ENCODE results near the gene DDX17. TPM values are rescaled to one million over a fixed set of nuclear protein-coding genes. Genes with fewer than 3 reads are reported as not detected.

DDX17 gene
- total and polyA plus RNA-seq, 10 of the 15 experiments (the other 5 are each of a cell fraction or from before 2014, with no cell fraction given): 25.2 to 778 (median 266) TPM

DNA sequence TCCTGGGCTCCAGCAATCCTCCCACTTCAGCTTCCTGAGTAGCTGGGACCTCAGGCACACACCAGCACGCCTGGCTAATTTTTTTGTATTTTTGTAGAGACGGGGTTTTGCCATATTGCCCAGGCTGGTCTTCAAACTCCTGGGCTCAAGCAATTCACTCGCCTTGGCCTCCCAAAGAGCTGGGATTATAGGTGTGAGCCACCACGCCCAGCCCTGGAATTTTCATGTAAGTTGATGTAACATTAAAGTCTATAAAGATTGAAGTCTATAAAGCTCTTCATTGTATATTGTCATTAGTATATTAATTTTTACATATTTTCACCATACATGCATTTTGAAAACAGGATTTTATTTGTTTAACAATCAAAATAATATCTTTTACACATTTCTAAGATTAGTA lies 12.5 kb upstream of the DDX17 start (continued):
- no peak for TF ChIP-seq RELB (IDR thresholded peaks at IDR 0.05; ENCODE audit: low read depth)
- TF ChIP-seq NRF1 (conservative IDR thresholded peaks at IDR 0.05; ENCODE audit: low read depth, low read length): no peak

DNA sequence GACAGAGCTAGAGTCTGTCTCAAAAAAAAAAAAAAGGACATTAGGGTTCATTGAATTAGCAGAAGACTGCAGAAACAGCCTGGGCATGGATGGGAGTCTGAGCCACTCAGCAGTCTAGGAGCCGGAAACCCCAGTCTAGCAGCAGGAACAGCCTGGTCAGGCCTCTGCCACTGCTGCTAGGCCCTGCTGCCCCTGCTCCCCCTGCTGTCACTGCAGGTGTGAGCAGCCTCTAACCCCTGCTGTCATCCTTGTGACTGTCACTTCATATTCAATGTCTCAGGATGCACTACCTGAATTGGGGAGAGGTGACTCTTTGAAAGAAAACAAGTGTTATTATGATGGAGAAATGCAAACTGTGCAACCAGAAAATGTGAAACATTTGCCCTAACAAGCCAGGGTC lies 7.0 kb upstream of the DDX17 start:
- H3K4me1 ChIP-seq (ENCODE audit: control insufficient read depth, insufficient read depth, low read length): no peaks in the 10 kb centered on the region
- CTCF ChIA-PET: interaction anchor here (0.6 to 3.0 kb wide), 2 partner anchors 10 to 163 kb away, joined by 3 to 13 read pairs; no protein-coding TSS in a partner anchor
- peak; percentile 88 for ATAC-seq
- SMC1A ChIA-PET (ENCODE audit: uncharacterized antibody, unreplicated experiment): interaction anchor here (3.5 kb wide), 1 partner anchor 11 kb away, joined by 14 read pairs; no protein-coding TSS in a partner anchor
- POLR2A ChIA-PET: no interaction called here
- no peak overlapping the region for H3K27ac ChIP-seq (ENCODE audit: control insufficient read depth, insufficient read depth)
- no peaks in the 10 kb centered on the region for H3K27me3 ChIP-seq (replicated peaks in 1 of 2; ENCODE audit: control insufficient read depth in 2 of 2, insufficient read depth in 2 of 2, low read length in 1 of 2)
- H3K79me2 ChIP-seq (ENCODE audit: control insufficient read depth, insufficient read depth, low read length): no peaks in the 10 kb centered on the region
- BruUV-seq (replicated peaks): no TSS peak
- no peak overlapping the region for H3K4me2 ChIP-seq (ENCODE audit: control insufficient read depth, insufficient read depth)
- RAD21 ChIA-PET (ENCODE audit: unreplicated experiment): no interaction called here
- H3K9me3 ChIP-seq (replicated peaks; ENCODE audit: control insufficient read depth, insufficient read depth, low read length): no peaks in the 10 kb centered on the region
- in situ Hi-C loops (cut with MboI): no loop called here
- 56% methylated on average over 1 of the region's 1 CpG for WGBS (ENCODE audit: insufficient coverage, insufficient replicate concordance, low lambda C conversion rate, missing lambda C conversion rate)
- no peak overlapping the region for H2AFZ ChIP-seq (ENCODE audit: control insufficient read depth, low read depth, low read length)
- no peak overlapping the region for H3K4me3 ChIP-seq
- H3K9ac ChIP-seq (ENCODE audit: control insufficient read depth, insufficient read depth, low read length): no peak overlapping the region
- DNase-seq (ENCODE audit: low read depth, low spot score): no peak
- H3K36me3 ChIP-seq (ENCODE audit: control insufficient read depth in 2 of 2, insufficient read depth in 2 of 2, low read length in 1 of 2): no peaks in the 10 kb centered on the region
- FAIRE-seq: no peak
- intact Hi-C loops (cut with micrococcal nuclease; ENCODE audit: unreplicated experiment): no loop called here
- H4K20me1 ChIP-seq (ENCODE audit: control insufficient read depth, insufficient read depth): no peaks in the 10 kb centered on the region
- TF ChIP-seq CTCF (IDR thresholded peaks at IDR 0.05 in 2 of 3, conservative IDR thresholded peaks at IDR 0.05 in 1 of 3; ENCODE audit: control insufficient read depth in 2 of 3, extremely low read depth in 1 of 3, insufficient read depth in 1 of 3, low read depth in 3 of 3, low read length in 3 of 3) (peak; percentile 41 to 62 (median 46); a peak in 5 of 6 replicates), CHD4 (IDR thresholded peaks at IDR 0.05) (no peak), ZNF384 (IDR thresholded peaks at IDR 0.05; ENCODE audit: borderline replicate concordance, low read depth, low read length) (no peak)
- TF ChIP-seq, protein P1, sequence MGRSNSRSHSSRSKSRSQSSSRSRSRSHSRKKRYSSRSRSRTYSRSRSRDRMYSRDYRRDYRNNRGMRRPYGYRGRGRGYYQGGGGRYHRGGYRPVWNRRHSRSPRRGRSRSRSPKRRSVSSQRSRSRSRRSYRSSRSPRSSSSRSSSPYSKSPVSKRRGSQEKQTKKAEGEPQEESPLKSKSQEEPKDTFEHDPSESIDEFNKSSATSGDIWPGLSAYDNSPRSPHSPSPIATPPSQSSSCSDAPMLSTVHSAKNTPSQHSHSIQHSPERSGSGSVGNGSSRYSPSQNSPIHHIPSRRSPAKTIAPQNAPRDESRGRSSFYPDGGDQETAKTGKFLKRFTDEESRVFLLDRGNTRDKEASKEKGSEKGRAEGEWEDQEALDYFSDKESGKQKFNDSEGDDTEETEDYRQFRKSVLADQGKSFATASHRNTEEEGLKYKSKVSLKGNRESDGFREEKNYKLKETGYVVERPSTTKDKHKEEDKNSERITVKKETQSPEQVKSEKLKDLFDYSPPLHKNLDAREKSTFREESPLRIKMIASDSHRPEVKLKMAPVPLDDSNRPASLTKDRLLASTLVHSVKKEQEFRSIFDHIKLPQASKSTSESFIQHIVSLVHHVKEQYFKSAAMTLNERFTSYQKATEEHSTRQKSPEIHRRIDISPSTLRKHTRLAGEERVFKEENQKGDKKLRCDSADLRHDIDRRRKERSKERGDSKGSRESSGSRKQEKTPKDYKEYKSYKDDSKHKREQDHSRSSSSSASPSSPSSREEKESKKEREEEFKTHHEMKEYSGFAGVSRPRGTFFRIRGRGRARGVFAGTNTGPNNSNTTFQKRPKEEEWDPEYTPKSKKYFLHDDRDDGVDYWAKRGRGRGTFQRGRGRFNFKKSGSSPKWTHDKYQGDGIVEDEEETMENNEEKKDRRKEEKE (IDR thresholded peaks at IDR 0.05): no peak
- TF ChIP-seq, protein P2, sequence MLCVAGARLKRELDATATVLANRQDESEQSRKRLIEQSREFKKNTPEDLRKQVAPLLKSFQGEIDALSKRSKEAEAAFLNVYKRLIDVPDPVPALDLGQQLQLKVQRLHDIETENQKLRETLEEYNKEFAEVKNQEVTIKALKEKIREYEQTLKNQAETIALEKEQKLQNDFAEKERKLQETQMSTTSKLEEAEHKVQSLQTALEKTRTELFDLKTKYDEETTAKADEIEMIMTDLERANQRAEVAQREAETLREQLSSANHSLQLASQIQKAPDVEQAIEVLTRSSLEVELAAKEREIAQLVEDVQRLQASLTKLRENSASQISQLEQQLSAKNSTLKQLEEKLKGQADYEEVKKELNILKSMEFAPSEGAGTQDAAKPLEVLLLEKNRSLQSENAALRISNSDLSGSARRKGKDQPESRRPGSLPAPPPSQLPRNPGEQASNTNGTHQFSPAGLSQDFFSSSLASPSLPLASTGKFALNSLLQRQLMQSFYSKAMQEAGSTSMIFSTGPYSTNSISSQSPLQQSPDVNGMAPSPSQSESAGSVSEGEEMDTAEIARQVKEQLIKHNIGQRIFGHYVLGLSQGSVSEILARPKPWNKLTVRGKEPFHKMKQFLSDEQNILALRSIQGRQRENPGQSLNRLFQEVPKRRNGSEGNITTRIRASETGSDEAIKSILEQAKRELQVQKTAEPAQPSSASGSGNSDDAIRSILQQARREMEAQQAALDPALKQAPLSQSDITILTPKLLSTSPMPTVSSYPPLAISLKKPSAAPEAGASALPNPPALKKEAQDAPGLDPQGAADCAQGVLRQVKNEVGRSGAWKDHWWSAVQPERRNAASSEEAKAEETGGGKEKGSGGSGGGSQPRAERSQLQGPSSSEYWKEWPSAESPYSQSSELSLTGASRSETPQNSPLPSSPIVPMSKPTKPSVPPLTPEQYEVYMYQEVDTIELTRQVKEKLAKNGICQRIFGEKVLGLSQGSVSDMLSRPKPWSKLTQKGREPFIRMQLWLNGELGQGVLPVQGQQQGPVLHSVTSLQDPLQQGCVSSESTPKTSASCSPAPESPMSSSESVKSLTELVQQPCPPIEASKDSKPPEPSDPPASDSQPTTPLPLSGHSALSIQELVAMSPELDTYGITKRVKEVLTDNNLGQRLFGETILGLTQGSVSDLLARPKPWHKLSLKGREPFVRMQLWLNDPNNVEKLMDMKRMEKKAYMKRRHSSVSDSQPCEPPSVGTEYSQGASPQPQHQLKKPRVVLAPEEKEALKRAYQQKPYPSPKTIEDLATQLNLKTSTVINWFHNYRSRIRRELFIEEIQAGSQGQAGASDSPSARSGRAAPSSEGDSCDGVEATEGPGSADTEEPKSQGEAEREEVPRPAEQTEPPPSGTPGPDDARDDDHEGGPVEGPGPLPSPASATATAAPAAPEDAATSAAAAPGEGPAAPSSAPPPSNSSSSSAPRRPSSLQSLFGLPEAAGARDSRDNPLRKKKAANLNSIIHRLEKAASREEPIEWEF (IDR thresholded peaks at IDR 0.05; ENCODE audit: insufficient replicate concordance, low read depth, low read length): no peak
